Activated effector memory CD4-positive, alpha-beta T cell treated with anti-CD3 and anti-CD28 coated beads, Interleukin-2, amount 50 U/mL, for 16 hours (primary cell): Measurements from ENCODE around the gene MYL4.
"Not testable (repeated sequence)": the region's sequence is repeated elsewhere in the genome, so short reads cannot be mapped to it uniquely, and the experiment has no call there.

Experiments
- DNase-seq: peaks from one replicate; pipeline ENCODE4 v3.0.0-alpha.2; 2020

Gene MYL4

DNA sequence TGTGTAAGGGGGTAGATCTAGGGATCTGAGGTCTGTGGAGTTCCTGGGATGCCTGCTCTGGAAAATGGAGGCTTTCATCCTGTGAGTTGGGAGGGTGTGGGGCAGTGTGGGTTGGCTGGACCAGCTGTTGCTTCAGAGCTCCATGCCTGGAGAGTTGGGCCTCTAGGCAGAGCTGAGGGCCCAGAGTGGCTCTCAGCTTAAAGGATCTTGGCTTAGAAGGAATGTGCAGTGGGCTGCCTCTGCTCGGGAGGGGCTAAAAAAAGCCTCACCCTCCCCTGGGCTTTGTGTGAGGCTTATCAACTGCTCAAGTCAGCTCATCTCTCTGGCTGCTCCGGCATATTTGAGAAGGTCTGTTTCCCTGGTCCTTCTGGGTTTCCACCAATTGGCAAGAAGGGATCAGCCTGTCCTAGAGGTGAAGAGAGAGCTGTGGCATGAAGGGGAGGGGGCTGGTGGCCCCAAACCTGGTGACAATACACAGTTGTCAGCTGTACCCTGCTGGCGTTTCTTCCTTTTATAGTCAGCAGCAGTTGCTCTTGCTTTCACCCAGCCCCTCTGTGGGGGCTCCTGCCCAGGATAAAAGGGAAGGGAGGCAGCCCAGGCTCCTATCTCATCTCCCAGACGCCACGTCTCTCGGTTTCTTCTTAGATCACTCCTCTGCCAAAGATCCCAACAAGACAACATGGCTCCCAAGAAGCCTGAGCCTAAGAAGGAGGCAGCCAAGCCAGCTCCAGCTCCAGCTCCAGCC, at the start of gene MYL4:
Gene MYL4 (plus strand): TSS at position 605 of the 745 bp plus-strand sequence. CDS start 75 bp downstream, at position 680.
- peak; percentile 46 for DNase-seq

DNA sequence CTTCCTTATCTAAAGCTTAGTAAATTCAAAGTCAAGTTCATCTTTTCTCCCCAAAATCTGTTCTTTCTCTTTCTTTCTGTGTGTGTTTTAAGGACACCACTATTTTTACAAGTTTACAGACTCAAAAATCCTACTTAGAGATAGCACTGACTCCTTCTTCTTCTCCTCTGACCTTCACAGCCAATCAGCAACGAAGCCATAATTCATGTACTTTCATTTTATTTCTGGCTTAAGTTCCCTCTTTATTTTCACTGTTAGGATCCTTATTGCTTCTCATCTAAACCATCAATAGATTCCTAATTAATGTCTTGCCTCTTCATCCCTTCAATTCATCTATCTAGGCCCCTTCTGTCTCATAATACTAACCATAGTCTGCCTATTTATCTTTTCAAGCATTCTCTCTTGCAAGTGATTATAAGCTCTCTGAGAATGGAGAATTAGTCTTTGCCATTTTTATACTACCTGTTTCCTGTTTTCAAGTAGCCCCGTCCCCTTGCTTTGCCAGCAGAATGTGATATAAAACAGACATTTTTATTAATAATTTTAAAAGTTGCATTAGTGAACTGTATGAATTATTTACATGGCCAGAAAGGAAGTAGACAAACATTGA, 47.0 kb upstream of the MYL4 start:
- no peak for DNase-seq

DNA sequence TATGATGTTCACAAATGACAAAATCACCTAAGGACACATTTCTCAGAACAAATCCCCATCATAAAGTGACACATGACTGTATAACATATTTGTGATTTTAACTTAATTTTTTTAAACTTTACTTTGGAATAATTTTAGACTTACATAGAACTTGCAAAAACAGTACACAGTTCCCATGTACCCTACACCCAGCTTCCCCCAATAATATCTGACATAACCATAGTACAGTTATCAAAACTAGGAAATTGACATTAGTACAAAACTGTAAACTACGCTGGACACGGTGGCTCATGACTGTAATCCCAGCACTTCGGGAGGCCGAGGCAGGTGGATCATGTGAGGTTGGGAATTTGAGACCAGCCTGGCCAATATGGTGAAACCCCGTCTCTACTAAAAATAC, 44.9 kb upstream of the MYL4 start:
- no peak for DNase-seq

DNA sequence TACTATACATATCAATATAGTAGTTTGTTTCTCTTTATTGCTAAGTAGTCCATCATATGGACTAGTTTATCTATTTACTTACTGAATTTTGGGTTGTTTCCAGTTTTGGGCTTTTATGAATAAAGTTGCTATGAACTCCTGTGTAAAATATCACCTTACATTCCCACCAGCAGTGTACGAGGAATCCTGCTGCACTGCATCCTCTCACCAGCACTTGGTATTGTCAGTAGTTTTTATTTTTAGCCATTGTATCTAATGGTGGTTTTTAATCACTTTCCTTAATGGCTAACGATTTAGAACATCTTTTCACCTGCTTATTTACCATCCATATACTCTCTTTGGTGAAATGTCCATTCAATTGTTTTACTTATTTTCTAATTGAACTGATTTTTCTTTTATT, 44.0 kb upstream of the MYL4 start:
- no peak for DNase-seq

DNA sequence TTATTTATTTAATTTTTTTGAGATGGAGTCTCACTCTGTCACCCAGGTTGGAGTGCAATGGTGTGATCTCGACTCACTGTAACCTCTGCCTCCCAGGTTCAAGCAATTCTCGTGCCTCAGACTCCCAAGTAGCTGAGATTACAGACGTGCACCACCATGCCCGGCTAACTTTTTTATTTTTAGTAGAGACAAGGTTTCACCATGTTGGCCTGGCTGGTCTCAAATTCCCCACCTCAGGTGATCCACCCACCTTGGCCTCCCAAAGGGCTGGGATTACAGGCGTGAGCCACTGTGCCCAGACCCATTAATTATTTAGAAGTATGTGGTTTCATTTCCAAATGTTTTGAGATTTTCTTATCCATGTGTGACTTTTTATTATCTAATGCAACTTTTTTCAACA, 42.3 kb upstream of the MYL4 start:
- DNase-seq: not testable (repeated sequence)

DNA sequence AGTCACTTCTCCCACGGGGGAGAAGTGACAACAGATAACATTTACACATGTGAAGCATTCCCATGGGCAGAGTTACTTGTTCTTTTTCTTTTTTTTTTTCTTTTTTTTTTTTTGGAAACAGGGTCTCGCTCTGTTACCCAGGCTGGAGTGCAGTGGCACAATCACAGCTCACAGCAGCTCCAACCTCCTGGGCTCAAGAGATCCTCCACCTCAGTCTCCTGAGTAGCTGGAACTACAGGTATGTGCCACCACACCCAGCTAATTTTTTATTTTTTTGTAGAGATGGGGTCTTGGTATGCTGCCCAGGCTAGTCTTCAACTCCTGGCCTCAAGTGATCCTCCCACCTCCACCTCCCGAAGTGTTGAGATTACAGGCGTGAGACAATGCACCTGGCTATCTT, 40.3 kb upstream of the MYL4 start:
- DNase-seq: not testable (repeated sequence)

DNA sequence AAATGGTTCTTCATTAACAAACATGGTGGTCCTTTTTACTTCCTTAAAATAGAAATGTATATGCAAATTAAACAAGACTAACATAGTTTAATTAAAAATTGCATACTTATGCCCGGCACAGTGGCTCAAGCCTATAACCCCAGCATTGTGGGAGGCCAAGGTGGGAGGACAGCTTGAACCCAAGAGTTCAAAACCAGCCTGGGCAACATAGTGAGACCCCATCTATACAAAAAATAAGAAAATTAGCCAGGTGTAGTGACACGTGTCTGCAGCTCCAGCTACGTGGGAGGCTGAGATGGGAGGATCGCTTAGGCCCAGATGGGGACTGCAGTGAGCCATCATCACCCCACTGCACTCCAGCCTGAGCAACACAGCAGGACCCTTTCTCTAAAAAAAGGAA, 38.4 kb upstream of the MYL4 start:
- DNase-seq: no peak

DNA sequence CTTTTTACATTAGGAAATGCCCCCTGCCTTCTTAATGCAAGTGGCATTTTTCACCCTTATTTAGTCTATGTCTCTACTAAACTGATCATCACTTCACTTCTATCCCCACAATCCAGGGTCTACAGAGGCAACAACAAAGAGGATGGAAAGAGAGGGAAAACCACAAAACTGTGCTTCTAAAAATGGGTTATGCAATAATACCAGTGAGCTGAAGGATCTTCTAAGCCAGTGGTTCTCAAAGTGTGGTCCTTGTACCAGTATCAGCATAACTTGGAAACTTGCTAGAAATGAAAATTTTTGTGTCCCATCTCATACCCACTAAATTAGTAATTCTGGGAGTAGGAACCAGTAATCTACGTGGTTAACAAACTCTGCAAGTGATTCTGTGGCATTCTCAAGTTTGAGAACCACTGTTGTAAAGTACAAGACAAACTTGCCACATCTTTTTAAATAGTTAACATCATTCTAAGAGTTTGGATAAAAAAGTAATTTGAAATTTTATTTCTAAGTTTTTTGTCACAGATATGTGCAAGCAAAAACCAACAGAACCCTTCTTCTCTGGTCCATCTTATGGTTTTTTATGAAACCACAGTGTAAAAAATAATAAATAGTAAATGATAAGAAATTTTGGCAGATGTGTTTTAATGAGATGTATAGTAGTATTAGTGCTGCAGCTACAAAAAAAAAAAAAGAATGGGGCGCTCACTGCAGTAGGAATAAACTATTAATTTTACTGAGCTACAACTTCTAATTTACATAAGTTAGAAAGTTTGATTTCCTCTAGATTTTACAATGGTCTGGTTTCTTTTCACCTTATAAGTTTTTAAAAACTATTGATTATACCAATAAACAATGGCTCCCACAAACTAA, 36.2 kb upstream of the MYL4 start:
- no peak for DNase-seq

DNA sequence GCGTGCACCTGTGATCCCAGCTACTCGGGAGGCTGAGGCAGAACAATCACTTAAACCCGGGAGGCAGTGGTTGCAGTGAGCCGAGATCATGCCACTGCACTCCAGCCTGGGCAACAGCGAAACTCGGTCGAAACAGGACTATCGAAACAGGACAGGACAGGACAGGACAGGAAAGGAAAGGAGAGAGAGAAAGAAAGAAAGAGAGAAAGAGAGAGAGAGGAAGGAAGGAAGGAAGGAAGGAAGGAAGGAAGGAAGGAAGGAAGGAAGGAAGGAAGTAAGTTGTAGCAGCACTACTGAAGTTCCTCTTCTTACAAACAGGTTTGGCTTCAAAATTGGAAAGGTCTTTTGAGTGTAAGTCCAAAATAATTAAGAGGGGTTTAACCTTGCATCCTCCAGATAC, 34.3 kb upstream of the MYL4 start:
- DNase-seq: not testable (repeated sequence)

DNA sequence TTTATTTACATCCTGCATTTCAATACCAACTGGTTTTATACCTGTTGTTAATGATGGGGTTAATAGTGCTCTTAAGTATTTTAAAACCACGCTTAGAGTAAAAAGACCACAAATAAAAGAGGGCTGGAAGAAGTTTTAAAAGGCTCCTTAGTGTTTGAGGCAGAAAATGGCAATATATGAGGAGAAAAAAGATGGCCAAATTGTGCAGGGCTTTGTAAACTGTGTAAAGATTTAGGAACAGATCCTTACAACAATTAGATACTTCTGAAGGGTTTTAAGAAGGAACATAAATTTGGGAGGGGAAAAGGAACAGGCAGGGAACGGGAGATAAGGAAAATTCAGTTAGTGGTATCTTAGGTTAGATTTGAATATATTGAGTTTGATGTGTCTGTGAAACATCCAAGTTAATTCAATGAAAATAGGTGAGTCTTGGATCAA, 32.7 kb upstream of the MYL4 start:
- no peak for DNase-seq

DNA sequence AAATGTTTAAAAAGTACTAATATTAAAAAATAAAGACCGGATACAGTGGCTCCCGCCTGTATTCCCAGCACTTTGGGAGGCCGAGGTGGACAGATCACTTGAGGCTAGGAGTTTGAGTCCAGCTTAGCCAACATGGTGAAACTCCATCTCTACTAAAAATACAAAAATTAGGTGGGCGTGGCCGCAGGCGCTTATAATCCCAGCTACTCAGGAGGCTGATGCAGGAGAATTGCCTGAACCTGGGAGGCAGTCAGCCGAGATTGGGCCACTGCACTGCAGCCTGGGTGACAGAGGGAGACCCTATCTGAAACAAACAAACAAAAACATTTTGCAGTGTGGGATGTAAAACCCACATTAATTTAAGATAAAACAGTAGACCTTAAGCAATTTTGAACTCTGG, 31.9 kb upstream of the MYL4 start:
- DNase-seq: no peak

DNA sequence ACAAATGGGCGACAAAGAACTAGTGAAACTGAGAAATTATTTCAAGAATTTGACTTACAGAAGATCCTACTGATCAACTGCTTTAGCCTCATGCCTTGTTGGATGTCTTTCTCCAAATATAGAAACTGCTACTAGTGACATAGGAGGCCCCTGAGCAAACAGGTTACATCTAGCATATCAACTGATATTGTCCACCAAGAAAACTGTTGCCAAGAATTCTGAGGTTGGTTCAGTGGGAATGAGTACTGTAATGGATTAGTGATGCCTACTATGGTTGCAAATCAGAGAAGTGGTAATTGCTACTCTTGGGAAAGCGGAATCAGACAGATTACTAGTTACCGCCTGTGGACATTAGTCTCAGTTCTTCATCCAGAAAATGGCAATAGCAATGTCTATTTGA, 30.0 kb upstream of the MYL4 start:
- no peak for DNase-seq

DNA sequence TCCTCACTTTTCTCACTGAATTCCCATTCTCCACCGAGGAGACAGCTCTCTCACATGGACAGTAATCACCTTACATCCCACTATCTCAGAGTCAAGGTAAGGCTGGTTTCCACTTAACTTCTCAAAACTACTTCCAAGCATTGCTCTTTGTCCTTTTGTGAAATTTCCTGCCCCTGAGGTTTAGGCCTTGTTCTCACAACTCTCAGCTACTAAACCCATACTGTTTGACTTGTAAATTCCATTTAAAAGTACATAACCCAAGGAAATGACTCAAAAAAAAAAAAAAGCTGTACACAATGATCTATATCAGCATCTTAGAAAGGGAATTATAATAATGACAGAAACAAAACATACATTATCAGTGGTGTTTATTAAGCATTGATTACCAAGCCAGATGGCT, 28.8 kb upstream of the MYL4 start:
- DNase-seq: no peak

DNA sequence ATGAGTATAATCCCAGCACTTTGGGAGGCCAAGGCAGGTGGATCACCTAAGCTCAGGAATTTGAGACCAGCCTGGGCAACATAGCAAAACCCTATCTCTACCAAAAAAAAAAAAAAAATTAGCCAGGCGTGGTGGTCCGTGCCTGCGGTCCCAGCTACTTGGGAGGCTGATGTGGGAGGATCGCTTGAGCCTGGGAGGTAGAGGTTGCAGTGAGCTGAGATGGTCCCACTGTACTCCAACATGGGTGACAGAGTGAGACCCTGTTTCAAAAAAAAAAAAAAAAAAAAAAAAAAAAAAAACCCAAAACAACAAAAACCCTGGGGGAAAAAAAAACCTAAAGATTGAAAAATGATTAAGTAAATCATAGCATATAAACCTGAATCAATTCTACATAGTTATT, 28.2 kb upstream of the MYL4 start:
- DNase-seq: not testable (repeated sequence)

DNA sequence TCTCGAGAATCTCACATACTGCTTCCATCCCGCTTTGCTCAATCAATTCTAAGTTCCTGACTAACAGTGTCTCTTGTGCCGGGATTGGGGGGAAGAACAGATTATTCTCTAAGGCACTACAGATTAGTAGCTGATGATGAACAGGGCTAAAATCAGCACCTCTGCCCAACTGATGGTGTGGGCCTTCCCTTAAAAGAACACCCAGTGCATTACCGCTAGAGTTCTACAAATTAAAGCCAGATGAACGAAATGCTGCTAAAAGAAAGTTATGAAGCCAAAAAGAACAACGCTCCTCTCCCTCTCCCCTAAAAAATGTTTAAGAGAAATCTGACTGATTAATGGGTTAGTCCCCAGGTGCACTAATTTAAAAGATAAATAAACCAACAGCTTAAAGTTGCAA, 24.5 kb upstream of the MYL4 start:
- no peak for DNase-seq

DNA sequence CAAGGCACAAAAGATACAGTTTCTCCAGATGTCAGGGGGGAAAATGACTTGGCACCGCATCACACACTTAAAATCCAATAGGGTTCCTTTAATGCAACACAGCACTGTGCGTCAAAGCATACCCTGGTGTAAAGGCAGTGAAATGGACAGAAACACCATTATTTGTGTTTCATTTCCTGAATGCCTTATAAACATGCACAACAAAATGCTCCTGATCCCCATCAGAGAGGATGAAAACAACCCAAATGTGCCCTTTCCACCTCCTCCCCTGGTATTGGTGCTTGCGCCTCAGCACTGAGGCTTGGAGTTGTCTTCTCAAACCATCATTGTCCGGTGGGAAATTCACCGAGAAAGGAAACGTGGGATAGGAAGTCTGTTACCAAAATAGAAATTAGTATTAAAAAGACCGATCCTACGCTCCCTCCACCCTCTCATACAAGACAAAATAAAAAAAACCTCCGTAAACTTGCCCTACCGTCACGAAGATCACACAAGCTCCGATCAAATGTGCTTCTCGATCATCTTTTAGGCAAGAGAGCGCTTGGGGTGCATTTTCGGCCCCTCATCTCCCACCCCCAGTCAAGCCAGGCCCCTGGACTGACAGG, 20.8 kb upstream of the MYL4 start:
- no peak for DNase-seq

DNA sequence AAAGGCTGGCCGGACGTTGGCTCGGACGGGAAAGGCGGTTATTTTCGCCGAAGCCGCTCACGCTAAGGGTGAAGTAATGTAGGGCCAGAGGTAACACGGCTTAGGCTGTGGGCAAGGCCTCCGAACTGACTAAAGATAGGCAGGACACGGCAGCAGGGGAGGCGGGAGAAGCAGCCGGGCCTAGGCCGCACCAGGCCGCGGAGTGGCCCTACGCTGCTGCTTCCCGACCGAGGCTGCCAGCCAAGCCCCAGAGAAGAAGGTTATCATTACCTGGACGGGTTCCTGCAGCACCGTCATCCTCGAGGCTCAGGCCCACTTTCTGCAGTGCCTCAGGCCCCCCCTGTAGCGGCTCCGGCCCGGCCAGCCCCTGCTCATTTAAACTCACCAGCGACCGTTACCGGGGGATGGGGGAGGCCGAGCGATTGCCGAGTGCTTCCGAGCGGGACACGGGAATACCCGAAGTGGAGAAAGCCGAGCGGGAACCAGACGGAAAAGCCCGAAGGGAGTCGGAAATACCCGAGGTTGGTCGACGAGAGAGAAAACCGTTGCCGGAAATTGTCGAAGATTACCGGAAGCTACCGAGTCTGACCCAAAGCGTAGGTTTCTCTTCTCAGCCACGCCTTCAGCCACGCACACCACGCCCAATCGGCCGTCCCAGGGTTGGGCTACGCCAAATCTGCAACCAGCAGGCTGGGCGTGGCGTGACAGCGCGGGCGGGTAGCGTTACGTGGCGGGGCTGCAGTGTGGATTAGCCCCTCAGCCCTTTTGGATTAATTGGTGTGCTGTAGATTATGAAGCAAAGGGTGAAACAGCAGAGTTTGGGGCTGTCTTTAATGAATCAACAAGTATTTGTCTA, 20.0 kb upstream of the MYL4 start, which contains the start of gene CDC27:
Gene CDC27 (minus strand): TSS at position 420 of the 856 bp plus-strand sequence. CDS start 123 bp downstream, at position 297.
- DNase-seq: peak; percentile 100

DNA sequence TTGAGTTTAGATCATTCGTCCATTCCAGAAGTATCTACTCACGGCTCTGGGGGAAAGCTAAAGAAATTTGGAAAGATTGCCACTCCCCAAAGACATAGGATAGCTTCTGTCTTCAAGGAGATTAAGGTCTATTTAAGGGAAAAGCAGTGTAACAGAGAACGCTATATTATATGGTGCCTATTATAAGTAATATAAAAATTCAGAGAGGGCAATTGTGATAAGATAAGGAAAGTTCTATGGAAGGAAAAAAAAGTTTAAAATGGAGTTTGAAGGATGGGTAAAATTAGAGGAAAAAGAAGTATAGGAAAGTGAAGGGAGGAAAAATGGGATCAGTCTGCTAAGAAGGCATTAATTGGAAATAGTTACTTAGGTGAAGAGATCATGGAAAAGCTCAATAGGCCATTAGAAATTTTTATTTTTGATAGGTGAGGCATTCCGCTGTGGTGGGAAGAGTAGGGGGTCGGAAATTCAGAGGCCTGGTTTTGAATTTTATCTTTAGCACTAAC, 19.4 kb upstream of the MYL4 start:
- no peak for DNase-seq

DNA sequence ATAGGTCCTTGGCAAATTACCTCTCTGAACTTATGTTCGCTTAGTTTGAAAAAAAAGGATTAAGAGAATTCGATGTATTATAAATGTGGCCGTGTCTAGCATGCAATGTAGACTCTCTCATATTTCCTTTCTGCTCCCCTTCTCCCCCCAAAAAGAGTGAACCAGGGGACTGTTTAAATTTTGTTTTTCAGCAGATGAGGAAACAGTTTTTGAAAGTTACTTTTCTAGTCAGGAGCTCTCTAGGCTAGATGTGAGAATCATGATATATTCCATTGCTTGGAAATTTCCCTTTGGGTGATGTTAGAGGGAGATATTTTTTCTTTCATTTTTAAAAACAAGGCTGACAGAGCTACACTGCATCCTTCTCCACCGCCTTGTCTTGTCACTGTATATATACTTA, 18.9 kb upstream of the MYL4 start:
- DNase-seq: no peak

DNA sequence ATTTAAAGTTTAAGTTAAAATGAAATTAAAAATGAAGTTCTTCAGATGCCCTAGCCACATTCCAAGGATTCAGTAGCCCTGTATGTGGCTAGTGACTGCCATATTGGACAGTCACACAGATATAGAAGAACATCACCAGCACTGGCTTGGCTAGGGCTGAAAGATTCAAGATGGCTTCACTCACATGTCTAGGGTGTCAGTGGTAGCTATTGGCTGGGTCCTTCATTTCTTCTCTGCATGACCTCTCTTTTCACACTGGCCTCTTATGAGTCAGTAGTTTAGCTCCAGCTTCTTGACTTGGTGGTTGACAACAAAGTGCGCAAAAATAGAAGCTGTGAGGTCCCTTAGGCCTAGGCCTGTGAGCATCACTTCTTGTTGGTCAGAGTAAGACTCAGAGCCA, 18.4 kb upstream of the MYL4 start:
- no peak for DNase-seq

DNA sequence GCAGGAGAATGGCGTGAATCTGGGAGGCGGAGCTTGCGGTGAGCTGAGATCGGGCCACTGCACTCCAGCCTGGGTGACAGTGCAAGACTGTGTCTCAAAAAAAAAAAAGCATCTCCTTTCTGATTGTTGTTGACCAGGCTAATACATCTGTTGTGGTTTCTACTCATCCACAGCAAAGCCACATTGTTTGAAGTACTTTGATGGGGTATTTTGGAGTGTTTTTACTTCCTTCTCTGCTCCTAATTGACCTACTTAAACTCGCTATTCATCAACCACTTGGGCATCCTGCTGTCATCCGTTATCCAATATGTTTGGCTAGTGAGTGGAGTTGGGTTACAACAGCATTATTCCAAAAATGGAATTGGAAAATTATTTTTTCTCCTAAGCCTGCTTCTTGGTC, 16.6 kb upstream of the MYL4 start:
- DNase-seq: no peak

DNA sequence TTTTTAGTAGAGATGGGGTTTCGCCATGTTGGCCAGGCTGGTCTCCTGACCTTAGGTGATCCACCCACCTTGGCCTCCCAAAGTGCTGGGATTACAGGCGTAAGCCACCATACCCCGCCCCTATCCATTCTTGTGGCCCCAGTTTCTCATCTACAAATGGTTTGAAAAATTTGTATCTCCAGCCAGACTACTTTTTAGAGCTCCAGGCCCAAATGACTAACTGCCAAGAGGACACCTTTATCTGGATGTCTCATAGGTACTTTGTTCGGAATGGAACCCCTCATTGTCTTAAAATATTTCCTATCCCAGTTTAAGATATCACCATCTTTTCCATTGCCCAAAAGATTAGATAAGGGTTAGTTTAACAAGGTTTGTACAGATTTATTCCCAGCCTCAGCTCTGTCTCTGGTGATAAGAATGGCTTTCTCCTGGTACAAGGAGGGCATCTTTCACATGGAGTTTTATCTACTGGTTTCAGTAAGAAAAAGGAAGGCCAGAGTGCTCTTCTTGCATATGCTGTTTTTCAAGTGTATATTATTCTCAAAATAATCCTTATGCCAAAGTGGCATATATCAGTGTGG, 15.1 kb upstream of the MYL4 start:
- DNase-seq: no peak
